Peyer's patch (tissue), 4 donors: Measurements from ENCODE around the gene WDR93.

Experiments
- CTCF ChIP-seq, 6 experiments: fragments of 450-650 bp in 4 of 6; fragments of 200-600 bp in 2 of 6; sonication (generic) in 1 of 6; IDR thresholded peaks; one replicate each; pipeline ENCODE4 v1.5.1; 2017 to 2019; ENCODE audit warnings: antibody characterized with exemption in 6 of 6, mild to moderate bottlenecking in 3 of 6, moderate library complexity in 1 of 6
- POLR2A ChIP-seq, 2 donors: fragments of 450-650 bp; IDR thresholded peaks; one replicate each; pipeline ENCODE4 v1.5.1; 2017; ENCODE audit warnings: antibody characterized with exemption in 2 of 2, mild to moderate bottlenecking in 2 of 2, moderate library complexity in 2 of 2

GRCh38 chr15:89769366-89769765, 78.8 kb downstream of the WDR93 start:
- TF ChIP-seq CTCF (IDR thresholded peaks at IDR 0.05), result no peak
- TF ChIP-seq POLR2A (IDR thresholded peaks at IDR 0.05), result no peak
